Neutrophil (primary cell): ENCODE measurements around the gene DOHH.
A peak's percentile ranks its signal among the peaks of the same experiment; 100 is the strongest.

ENCODE experiments used
- H3K27ac ChIP-seq: fragments of 200-600 bp; sonication (generic); 2 replicates; pipeline ENCODE4 v1.5.1; 2016; ENCODE audit warnings: mild to moderate bottlenecking, moderate library complexity
- H3K27me3 ChIP-seq: fragments of 200-600 bp; sonication (generic); 2 replicates; pipeline ENCODE4 v1.6.0; 2016; ENCODE audit warnings: mild to moderate bottlenecking
- H3K36me3 ChIP-seq: fragments of 200-600 bp; sonication (generic); 2 replicates; pipeline ENCODE4 v1.5.1; 2017
- H3K4me1 ChIP-seq, 2 experiments: fragments of 200-600 bp in 1 of 2; sonication (generic) in 1 of 2; 1 replicate in 1 of 2; 2 replicates in 1 of 2; pipeline versions ENCODE4 v1.5.1 to v1.6.1; 2013 to 2016; ENCODE audit warnings: low read depth in 1 of 2, low read length in 1 of 2, mild to moderate bottlenecking in 1 of 2, moderate library complexity in 1 of 2; ENCODE audit not compliant: control insufficient read depth in 1 of 2, insufficient read depth in 1 of 2
- H3K4me3 ChIP-seq, 2 experiments: fragments of 200-600 bp in 1 of 2; sonication (generic) in 1 of 2; 1 replicate in 1 of 2; 2 replicates in 1 of 2; pipeline ENCODE4 v1.5.1; 2013 to 2016; ENCODE audit warnings: low read depth in 1 of 2, low read length in 1 of 2, mild to moderate bottlenecking in 1 of 2, moderate library complexity in 1 of 2
- H3K9me3 ChIP-seq: fragments of 200-600 bp; sonication (generic); 2 replicates; pipeline ENCODE4 v1.5.1; 2016
- TF ChIP-seq, protein P1 (sequence below): fragments of 200-600 bp; sonication (generic); IDR thresholded peaks from 2 replicates; pipeline ENCODE4 v1.5.1; 2016; ENCODE audit warnings: antibody characterized with exemption

DOHH gene, protein sequence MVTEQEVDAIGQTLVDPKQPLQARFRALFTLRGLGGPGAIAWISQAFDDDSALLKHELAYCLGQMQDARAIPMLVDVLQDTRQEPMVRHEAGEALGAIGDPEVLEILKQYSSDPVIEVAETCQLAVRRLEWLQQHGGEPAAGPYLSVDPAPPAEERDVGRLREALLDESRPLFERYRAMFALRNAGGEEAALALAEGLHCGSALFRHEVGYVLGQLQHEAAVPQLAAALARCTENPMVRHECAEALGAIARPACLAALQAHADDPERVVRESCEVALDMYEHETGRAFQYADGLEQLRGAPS

DNA sequence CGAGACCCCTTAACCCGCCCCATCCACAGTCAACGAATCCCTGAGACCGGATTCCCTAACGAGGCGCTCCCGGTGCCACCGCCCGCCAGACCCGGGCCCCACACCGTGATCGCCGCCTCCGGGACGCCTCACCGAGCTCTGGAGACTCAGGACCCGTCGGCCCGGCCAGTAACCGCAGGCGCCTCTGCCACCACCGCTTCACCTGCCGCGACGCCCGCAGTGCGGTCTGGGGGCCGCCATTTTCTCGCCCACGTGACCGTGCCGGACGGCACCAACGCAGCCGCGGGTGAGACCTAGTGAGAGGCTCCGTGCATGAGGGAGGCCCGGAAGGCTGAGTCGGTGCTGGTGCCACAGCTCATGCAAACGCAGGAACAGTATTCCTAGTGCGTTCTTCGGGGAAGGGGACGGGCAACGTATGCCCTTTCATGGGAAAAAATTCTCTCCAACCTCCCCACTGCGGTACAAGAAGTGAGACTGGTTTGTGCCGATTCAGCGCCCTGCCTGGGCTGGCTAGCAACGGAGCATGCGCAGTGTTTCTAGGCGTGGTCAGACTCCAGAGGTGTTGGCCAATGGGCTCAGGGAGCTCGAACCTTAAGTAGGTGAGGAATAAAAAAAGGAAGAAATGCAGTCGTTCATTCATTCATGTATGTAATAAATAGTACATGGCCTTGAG lies at the start of gene DOHH:
TSS of gene DOHH (minus strand) at position 246 of the 673 bp plus-strand sequence. CDS start 3,860 bp downstream, outside the sequence.
- no peaks in the 10 kb centered on the region for H3K27me3 ChIP-seq
- peak within 1 kb of the TSS; percentile 84 to 93 for H3K4me3 ChIP-seq
- H3K9me3 ChIP-seq = no peaks in the 10 kb centered on the region
- H3K27ac ChIP-seq = peak within 1 kb of the TSS; percentile 93
- H3K36me3 ChIP-seq = peaks cover 6% of the 10 kb centered on the region
- TF ChIP-seq, protein P1, sequence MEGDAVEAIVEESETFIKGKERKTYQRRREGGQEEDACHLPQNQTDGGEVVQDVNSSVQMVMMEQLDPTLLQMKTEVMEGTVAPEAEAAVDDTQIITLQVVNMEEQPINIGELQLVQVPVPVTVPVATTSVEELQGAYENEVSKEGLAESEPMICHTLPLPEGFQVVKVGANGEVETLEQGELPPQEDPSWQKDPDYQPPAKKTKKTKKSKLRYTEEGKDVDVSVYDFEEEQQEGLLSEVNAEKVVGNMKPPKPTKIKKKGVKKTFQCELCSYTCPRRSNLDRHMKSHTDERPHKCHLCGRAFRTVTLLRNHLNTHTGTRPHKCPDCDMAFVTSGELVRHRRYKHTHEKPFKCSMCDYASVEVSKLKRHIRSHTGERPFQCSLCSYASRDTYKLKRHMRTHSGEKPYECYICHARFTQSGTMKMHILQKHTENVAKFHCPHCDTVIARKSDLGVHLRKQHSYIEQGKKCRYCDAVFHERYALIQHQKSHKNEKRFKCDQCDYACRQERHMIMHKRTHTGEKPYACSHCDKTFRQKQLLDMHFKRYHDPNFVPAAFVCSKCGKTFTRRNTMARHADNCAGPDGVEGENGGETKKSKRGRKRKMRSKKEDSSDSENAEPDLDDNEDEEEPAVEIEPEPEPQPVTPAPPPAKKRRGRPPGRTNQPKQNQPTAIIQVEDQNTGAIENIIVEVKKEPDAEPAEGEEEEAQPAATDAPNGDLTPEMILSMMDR = peak; percentile 27
- H3K4me1 ChIP-seq = peaks cover 18 to 27% of the 10 kb centered on the region in 2 experiments

DNA sequence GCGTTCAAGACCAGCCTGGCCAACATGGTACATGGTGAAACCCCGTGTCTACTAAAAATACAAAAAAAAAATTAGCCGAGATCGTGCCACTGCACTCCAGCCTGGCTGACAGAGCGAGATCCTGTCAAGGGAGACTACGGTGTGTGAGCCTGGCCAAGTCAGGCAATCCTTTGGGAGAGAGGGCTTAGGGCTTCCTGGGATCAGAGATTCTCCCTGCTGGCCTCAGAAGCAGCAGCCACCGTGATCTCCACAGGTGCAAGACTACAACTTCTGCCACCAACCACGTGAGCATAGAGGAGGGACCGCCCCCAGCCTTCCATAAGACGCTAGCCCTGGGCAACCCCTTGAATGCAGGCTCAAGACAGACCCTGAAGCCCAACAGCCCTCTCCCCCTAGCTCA lies 49.3 kb upstream of the DOHH start:
- peaks cover 24% of the 10 kb centered on the region for H3K36me3 ChIP-seq
- no peaks in the 10 kb centered on the region for H3K27me3 ChIP-seq
- TF ChIP-seq, protein P1 = no peak
- H3K9me3 ChIP-seq = no peaks in the 10 kb centered on the region
- H3K27ac ChIP-seq = peak overlapping the region; percentile 96
- no peak overlapping the region for H3K4me3 ChIP-seq
- peaks cover 55 to 61% of the 10 kb centered on the region in 2 experiments for H3K4me1 ChIP-seq

DNA sequence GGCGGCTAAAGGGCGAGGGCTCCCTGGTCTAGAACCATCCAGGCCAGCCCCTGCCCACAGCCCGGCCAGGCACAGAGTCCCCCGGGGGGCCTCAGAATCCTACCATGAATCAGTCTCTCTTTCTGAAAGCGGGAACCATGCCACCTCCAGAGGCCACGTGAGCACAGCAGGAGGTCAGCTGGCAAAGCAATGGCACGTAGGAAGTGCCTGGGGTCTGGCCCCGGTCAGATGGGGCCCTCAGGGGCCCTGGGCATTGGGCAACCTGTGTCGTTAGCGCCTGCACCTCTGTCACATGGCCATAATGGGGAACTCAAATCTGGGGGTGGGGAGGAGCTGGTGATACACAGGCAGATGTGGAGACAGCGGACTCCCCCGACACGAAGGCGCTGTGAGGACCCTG lies 48.1 kb upstream of the DOHH start:
- H3K9me3 ChIP-seq = no peaks in the 10 kb centered on the region
- H3K4me3 ChIP-seq = peak overlapping the region; percentile 50 to 52
- no peaks in the 10 kb centered on the region for H3K27me3 ChIP-seq
- TF ChIP-seq, protein P1 = no peak
- H3K4me1 ChIP-seq = peaks cover 43 to 51% of the 10 kb centered on the region in 2 experiments
- peaks cover 36% of the 10 kb centered on the region for H3K36me3 ChIP-seq
- peak overlapping the region; percentile 96 for H3K27ac ChIP-seq

DNA sequence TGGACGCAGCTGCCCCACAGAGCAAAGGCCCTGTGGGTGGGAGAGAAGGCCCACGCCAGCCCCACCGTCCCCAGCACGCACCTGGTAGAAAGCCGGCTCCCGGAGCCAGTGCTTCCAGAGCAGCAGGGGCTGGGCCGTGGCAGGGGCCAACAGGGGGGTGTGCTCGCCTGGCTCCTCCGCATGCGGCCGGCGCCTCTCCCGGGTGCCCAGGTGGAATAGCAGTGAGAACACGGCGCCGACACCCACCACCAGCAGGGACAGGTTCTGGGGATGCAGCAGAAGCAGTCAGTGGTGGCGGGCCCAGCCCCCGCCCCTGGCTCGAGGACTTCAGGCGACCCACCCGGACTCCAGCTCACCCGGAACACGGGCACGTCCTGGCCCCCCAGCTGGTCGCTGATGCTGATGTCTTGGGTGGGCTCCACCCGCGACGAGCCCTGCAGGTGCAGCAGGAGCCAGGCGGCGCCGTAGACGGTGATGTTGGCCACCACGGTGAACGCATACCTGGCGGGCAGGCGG lies 47.4 kb upstream of the DOHH start:
- Histone ChIP-seq H3K4me1 (peaks cover 38 to 44% of the 10 kb centered on the region in 2 experiments), H3K36me3 (peaks cover 44% of the 10 kb centered on the region), H3K9me3 (no peaks in the 10 kb centered on the region), H3K4me3 (peak overlapping the region; percentile 50 to 52), H3K27me3 (no peaks in the 10 kb centered on the region), H3K27ac (peak overlapping the region; percentile 96)
- TF ChIP-seq, protein P1 = no peak

DNA sequence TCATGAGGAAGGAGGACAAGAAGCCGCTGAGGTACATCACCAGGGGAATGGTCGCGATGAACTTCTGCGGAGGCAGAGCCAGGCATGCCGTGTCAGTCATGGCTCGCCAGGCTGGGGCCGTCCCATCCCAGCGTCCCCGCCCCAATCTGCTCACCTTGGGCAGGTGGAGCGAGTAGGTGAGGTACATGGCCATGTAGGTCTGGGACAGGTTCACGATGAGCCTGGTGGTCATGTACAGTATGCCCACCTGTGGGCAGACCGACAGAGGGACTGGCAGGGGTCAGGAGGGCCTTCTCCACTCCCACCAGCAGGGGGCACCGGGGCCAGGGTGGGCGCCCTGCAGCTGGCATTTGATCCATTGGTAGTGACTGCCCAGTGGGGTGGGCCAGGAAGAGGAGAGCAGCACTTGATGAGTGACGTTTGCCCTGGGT lies 46.8 kb upstream of the DOHH start:
- Histone ChIP-seq H3K36me3 (peaks cover 46% of the 10 kb centered on the region), H3K4me3 (no peak overlapping the region), H3K4me1 (peaks cover 34 to 40% of the 10 kb centered on the region in 2 experiments), H3K9me3 (no peaks in the 10 kb centered on the region), H3K27ac (peak overlapping the region; percentile 96), H3K27me3 (no peaks in the 10 kb centered on the region)
- TF ChIP-seq, protein P1 = peak; percentile 54
